B cell (primary cell): Measurements from ENCODE around the gene HEXB. TPM values are rescaled to one million over a fixed set of nuclear protein-coding genes. Genes with fewer than 3 reads are reported as not detected.

ENCODE experiments used
- ATAC-seq: fragments of 200-7000 bp; cut with Tn5 transposase; one replicate; pipeline ENCODE4 v1.10.0; 2021; ENCODE audit warnings: low read depth, mild to moderate bottlenecking, moderate number of reproducible peaks, moderate library complexity
- CTCF ChIA-PET: fragments of 350-600 bp; sonication (Branson Sonifier 250); formaldehyde crosslinking; loops from one replicate; lab custom pipeline; 2021; ENCODE audit warnings: antibody characterized with exemption, inconsistent platforms; lab: Charles Lee
- POLR2A ChIA-PET: fragments of 350-600 bp; sonication (Branson Sonifier 250); formaldehyde crosslinking; loops from one replicate; lab custom pipeline; 2021; ENCODE audit warnings: antibody characterized with exemption; lab: Charles Lee
- DNase-seq: peaks from one replicate; pipeline ENCODE4 v3.0.0; 2013
- H2AFZ ChIP-seq: 2 replicates; pipeline ENCODE4 v1.6.1; 2012; ENCODE audit warnings: mild to moderate bottlenecking, low read depth, low read length; ENCODE audit not compliant: insufficient read depth, poor library complexity, severe bottlenecking
- H3K27ac ChIP-seq, 2 donors: 1 replicate in 1 of 2; 2 replicates in 1 of 2; pipeline ENCODE4 v1.5.1; 2012 to 2013; ENCODE audit warnings: low read length in 2 of 2, mild to moderate bottlenecking in 2 of 2, moderate library complexity in 1 of 2
- H3K27me3 ChIP-seq, 4 experiments: fragments of 200-600 bp in 1 of 4; sonication (generic) in 1 of 4; replicated peaks in 1 of 4; 1 replicate in 2 of 4; 2 replicates in 2 of 4; pipeline versions ENCODE4 v1.6.1 to v1.7.0; 2013 to 2016; ENCODE audit warnings: low read length in 3 of 4, mild to moderate bottlenecking in 2 of 4, mixed read lengths in 1 of 4, moderate library complexity in 1 of 4; ENCODE audit not compliant: insufficient read depth in 4 of 4, control insufficient read depth in 3 of 4; ENCODE audit errors: control extremely low read depth in 1 of 4
- H3K36me3 ChIP-seq, 2 experiments: replicated peaks in 1 of 2; 1 replicate in 1 of 2; 2 replicates in 1 of 2; pipeline versions ENCODE4 v1.6.1 to v1.7.1; 2013; ENCODE audit warnings: low read length in 1 of 2; ENCODE audit not compliant: insufficient read depth in 2 of 2, control insufficient read depth in 1 of 2; ENCODE audit errors: control extremely low read depth in 1 of 2, extremely low read depth in 1 of 2
- H3K4me1 ChIP-seq, 2 donors: fragments of 200-600 bp in 1 of 2; sonication (generic) in 1 of 2; 1 replicate in 1 of 2; 2 replicates in 1 of 2; pipeline versions ENCODE4 v1.5.1 to v1.6.1; 2013 to 2017; ENCODE audit warnings: low read length in 2 of 2; ENCODE audit not compliant: control insufficient read depth in 2 of 2, insufficient read depth in 2 of 2
- H3K4me2 ChIP-seq: replicated peaks from 2 replicates; pipeline ENCODE3; 2012; ENCODE audit warnings: mild to moderate bottlenecking, low read depth, low read length; ENCODE audit not compliant: poor library complexity, severe bottlenecking
- H3K4me3 ChIP-seq, 5 experiments: fragments of 200-600 bp in 1 of 5; sonication (generic) in 1 of 5; 1 replicate in 3 of 5; 2 replicates in 2 of 5; pipeline versions ENCODE4 v1.5.1 to v1.7.0; 2011 to 2016; ENCODE audit warnings: low read length in 4 of 5, mild to moderate bottlenecking in 4 of 5, low read depth in 2 of 5, control low read depth in 1 of 5, moderate library complexity in 1 of 5; ENCODE audit not compliant: insufficient read depth in 1 of 5; ENCODE audit errors: control extremely low read depth in 1 of 5, extremely low read depth in 1 of 5
- H3K79me2 ChIP-seq: fragments of 200-600 bp; sonication (generic); one replicate; pipeline ENCODE4 v1.6.0; 2016; ENCODE audit warnings: low read length; ENCODE audit not compliant: control insufficient read depth, insufficient read depth
- H3K9ac ChIP-seq: fragments of 200-600 bp; sonication (generic); 2 replicates; pipeline ENCODE4 v1.6.1; 2017; ENCODE audit warnings: mild to moderate bottlenecking, low read length, moderate library complexity
- H3K9me3 ChIP-seq, 3 donors: one replicate each; pipeline versions ENCODE4 v1.6.1 to v1.7.1; 2013; ENCODE audit warnings: low read length in 2 of 3; ENCODE audit not compliant: control insufficient read depth in 2 of 3, insufficient read depth in 1 of 3; ENCODE audit errors: control extremely low read depth in 1 of 3
- H4K20me1 ChIP-seq: 2 replicates; pipeline ENCODE4 v1.6.0; 2012; ENCODE audit warnings: mild to moderate bottlenecking, low read length; ENCODE audit not compliant: insufficient read depth, control insufficient read depth, poor library complexity, severe bottlenecking
- H3K27ac Mint-ChIP-seq: one replicate; pipeline ENCODE4 v1.8.0; 2021; ENCODE audit warnings: mixed read lengths
- H3K27me3 Mint-ChIP-seq: one replicate; pipeline ENCODE4 v1.8.0; 2021; ENCODE audit warnings: mixed read lengths
- H3K4me1 Mint-ChIP-seq: one replicate; pipeline ENCODE4 v1.8.0; 2021; ENCODE audit warnings: mixed read lengths
- H3K4me3 Mint-ChIP-seq: one replicate; pipeline ENCODE4 v1.8.0; 2021; ENCODE audit warnings: mixed read lengths
- H3K9me3 Mint-ChIP-seq: one replicate; pipeline ENCODE4 v1.8.0; 2022; ENCODE audit warnings: mixed read lengths; ENCODE audit not compliant: insufficient read depth
- EZH2 ChIP-seq: IDR thresholded peaks from 2 replicates; pipeline ENCODE4 v1.6.1; 2012; ENCODE audit warnings: borderline replicate concordance, low read depth, mild to moderate bottlenecking, moderate library complexity, low read length; ENCODE audit not compliant: insufficient read depth, poor library complexity, severe bottlenecking
- WGBS: methylation state at CpG from one replicate; pipeline ENCODE4 v1.1.5; 2013; ENCODE audit warnings: missing lambda C conversion rate; ENCODE audit not compliant: insufficient coverage; 5-methylcytosine and 5-hydroxymethylcytosine counted together
- intact Hi-C: fragments of 100-400 bp; cut with micrococcal nuclease; formaldehyde crosslinking; loops from one replicate; pipeline ENCODE4 v1.10.0; 2022
- polyA plus RNA-seq: library from polyadenylated mRNA; depleted of rRNA; stranded (reverse); fragments of >200 nt; gene quantifications from 2 replicates; pipeline ENCODE4 v1.2.3, GENCODE V29; 2012
- total RNA-seq, 2 donors: library from RNA; stranded (reverse); fragments of 120-200 nt in 1 of 2; gene quantifications; 1 replicate in 1 of 2; 2 replicates in 1 of 2; pipeline versions ENCODE4 v1.2.3 to v1.2.4, GENCODE V29; 2013 to 2022
- TF ChIP-seq, protein P1 (sequence below): fragments of 200-600 bp; IDR thresholded peaks from one replicate; pipeline ENCODE4 v1.8.0; 2022; ENCODE audit warnings: antibody characterized with exemption, mild to moderate bottlenecking

The HEXB gene
- total and polyA plus RNA-seq, 2 donors (not counting 1 experiment from before 2014, with no cell fraction given), result 23.6 to 47.1 TPM

DNA sequence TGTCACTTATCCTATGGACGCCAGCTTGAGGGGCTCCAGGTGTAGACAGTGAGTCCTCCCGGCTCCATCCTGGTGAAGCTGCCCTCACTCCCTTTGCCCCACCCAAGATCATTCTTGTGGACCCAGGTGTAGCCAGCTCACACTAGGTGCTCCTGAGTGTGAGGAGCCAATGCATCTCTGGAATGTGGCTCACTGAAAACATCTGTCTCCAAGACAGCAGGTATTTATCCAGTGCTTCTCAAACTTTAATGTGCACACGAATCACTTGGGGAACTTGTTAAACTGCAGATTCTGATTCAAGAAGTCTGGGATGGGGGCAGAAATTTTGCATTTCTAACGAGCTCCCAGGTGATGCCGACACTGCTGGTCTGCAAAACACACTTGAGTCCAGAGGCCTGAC is 31.0 kb upstream of the HEXB start:
- Histone ChIP-seq H3K4me1 (no peaks in the 10 kb centered on the region), H3K79me2 (no peaks in the 10 kb centered on the region), H4K20me1 (no peaks in the 10 kb centered on the region), H3K36me3 (no peaks in the 10 kb centered on the region), H3K4me2 (no peak overlapping the region), H3K27ac (no peak overlapping the region), H3K9ac (no peak overlapping the region), H2AFZ (no peak overlapping the region), H3K9me3 (no peaks in the 10 kb centered on the region), H3K4me3 (no peak overlapping the region), H3K27me3 (peaks cover 0 to 11% (median 7%) of the 10 kb centered on the region in 4 experiments)
- TF ChIP-seq, protein P1, sequence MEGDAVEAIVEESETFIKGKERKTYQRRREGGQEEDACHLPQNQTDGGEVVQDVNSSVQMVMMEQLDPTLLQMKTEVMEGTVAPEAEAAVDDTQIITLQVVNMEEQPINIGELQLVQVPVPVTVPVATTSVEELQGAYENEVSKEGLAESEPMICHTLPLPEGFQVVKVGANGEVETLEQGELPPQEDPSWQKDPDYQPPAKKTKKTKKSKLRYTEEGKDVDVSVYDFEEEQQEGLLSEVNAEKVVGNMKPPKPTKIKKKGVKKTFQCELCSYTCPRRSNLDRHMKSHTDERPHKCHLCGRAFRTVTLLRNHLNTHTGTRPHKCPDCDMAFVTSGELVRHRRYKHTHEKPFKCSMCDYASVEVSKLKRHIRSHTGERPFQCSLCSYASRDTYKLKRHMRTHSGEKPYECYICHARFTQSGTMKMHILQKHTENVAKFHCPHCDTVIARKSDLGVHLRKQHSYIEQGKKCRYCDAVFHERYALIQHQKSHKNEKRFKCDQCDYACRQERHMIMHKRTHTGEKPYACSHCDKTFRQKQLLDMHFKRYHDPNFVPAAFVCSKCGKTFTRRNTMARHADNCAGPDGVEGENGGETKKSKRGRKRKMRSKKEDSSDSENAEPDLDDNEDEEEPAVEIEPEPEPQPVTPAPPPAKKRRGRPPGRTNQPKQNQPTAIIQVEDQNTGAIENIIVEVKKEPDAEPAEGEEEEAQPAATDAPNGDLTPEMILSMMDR, result no peak
- no peak for TF ChIP-seq EZH2
- Mint-ChIP-seq H3K9me3 (no peaks in the 10 kb centered on the region), H3K4me3 (no peak overlapping the region), H3K27me3 (peaks cover 27% of the 10 kb centered on the region), H3K4me1 (peaks cover under 1% of the 10 kb centered on the region), H3K27ac (no peak overlapping the region)
- POLR2A ChIA-PET, result no interaction called here
- WGBS, result 65% methylated on average over 4 of the region's 5 CpGs
- CTCF ChIA-PET, result interaction anchor here (0.9 to 1.1 kb wide), 2 partner anchors 12 to 752 kb away, joined by 3 to 4 read pairs; no protein-coding TSS in a partner anchor
- DNase-seq, result no peak
- ATAC-seq, result no peak
- intact Hi-C loops, result no loop called here

DNA sequence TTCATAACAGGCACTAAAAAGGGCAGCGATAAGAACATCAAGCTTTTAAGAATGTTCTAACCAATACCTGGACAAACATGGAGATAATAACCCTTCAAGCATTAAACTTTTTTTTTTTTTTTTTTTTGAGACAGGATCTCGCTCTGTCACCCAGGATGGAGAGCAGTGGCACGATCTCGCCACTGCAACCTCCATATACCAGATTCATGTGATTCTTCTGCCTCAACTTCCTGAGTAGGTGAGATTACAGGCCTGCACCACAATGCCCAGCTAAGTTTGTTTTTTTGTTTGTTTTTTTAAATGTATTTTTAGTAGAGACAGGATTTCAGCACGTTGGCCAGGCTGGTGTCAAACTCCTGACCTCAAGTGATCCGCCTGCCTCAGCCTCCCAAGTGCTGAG is 29.8 kb upstream of the HEXB start:
- Histone ChIP-seq H3K9me3 (no peaks in the 10 kb centered on the region), H3K27me3 (peaks cover 0 to 6% (median 1%) of the 10 kb centered on the region in 4 experiments), H2AFZ (no peak overlapping the region), H3K4me3 (no peak overlapping the region), H4K20me1 (no peaks in the 10 kb centered on the region), H3K4me1 (no peaks in the 10 kb centered on the region), H3K9ac (no peak overlapping the region), H3K36me3 (no peaks in the 10 kb centered on the region), H3K79me2 (no peaks in the 10 kb centered on the region), H3K4me2 (no peak overlapping the region), H3K27ac (no peak overlapping the region)
- Mint-ChIP-seq H3K9me3 (no peaks in the 10 kb centered on the region), H3K4me3 (no peak overlapping the region), H3K27me3 (peaks cover 30% of the 10 kb centered on the region), H3K27ac (no peak overlapping the region), H3K4me1 (no peaks in the 10 kb centered on the region)
- intact Hi-C loops, result no loop called here
- TF ChIP-seq, protein P1, result no peak
- TF ChIP-seq EZH2, result no peak
- ATAC-seq (no peak), DNase-seq (no peak)
- WGBS, result 75% methylated on average over 2 of the region's 6 CpGs
- POLR2A ChIA-PET, result no interaction called here
- CTCF ChIA-PET, result interaction anchor here (0.8 to 1.0 kb wide), 2 partner anchors 15 to 19 kb away, joined by 3 read pairs; partner anchors contain the start of gene ENC1
